ENCODE data around the gene PDE4D. TPM values are rescaled to one million over a fixed set of nuclear protein-coding genes. Genes with fewer than 3 reads are reported as not detected.

Gene PDE4D
- total RNA-seq, 1 experiment from 2014 or later: 3.3 TPM

DNA sequence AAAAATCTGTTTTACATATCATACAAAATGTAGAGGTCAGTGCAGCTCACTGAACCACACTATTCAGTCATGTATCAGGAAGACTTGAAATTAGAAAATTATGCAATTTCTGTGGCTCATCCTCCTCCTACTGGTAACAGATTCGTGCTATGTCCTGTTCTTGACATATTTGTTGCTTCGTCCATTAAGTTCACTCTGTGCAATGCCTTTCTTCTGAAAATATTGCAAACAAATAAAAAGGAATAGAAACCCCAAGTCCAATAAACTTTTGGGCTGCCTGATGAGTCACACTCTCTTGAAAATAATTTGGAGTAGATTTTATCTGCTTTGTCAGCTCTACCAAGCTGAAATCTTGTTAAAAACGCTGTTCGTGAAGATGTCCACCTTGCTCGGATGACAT is 919.4 kb downstream of the PDE4D start (continued):
- TF ChIP-seq, protein P1, sequence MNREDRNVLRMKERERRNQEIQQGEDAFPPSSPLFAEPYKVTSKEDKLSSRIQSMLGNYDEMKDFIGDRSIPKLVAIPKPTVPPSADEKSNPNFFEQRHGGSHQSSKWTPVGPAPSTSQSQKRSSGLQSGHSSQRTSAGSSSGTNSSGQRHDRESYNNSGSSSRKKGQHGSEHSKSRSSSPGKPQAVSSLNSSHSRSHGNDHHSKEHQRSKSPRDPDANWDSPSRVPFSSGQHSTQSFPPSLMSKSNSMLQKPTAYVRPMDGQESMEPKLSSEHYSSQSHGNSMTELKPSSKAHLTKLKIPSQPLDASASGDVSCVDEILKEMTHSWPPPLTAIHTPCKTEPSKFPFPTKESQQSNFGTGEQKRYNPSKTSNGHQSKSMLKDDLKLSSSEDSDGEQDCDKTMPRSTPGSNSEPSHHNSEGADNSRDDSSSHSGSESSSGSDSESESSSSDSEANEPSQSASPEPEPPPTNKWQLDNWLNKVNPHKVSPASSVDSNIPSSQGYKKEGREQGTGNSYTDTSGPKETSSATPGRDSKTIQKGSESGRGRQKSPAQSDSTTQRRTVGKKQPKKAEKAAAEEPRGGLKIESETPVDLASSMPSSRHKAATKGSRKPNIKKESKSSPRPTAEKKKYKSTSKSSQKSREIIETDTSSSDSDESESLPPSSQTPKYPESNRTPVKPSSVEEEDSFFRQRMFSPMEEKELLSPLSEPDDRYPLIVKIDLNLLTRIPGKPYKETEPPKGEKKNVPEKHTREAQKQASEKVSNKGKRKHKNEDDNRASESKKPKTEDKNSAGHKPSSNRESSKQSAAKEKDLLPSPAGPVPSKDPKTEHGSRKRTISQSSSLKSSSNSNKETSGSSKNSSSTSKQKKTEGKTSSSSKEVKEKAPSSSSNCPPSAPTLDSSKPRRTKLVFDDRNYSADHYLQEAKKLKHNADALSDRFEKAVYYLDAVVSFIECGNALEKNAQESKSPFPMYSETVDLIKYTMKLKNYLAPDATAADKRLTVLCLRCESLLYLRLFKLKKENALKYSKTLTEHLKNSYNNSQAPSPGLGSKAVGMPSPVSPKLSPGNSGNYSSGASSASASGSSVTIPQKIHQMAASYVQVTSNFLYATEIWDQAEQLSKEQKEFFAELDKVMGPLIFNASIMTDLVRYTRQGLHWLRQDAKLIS (CRISPR knock-in tag; IDR thresholded peaks at IDR 0.05; ENCODE audit: borderline replicate concordance): no peak
- TF ChIP-seq GRHL2 (CRISPR knock-in tag; IDR thresholded peaks at IDR 0.05; ENCODE audit: insufficient replicate concordance, severe bottlenecking) (no peak), SMAD3 (CRISPR knock-in tag; IDR thresholded peaks at IDR 0.05; ENCODE audit: borderline replicate concordance) (no peak)

- Mint-ChIP-seq H3K36me3 (no peaks in the 10 kb centered on the region), H3K4me1 (peaks cover 22% of the 10 kb centered on the region), H3K27ac (no peak overlapping the region), H3K27me3 (ENCODE audit: low read depth) (no peaks in the 10 kb centered on the region), H3K4me3 (no peak overlapping the region), H3K9me3 (no peaks in the 10 kb centered on the region)
- ATAC-seq (no peak), DNase-seq (ENCODE audit: low spot score) (no peak)
- ChIA-PET POLR2A (no interaction called here), CTCF (no interaction called here)
- no peak for TF ChIP-seq ATF6 (CRISPR knock-in tag; IDR thresholded peaks at IDR 0.05)
- TF ChIP-seq CREM (CRISPR knock-in tag; IDR thresholded peaks at IDR 0.05): no peak
- TF ChIP-seq, protein P2, sequence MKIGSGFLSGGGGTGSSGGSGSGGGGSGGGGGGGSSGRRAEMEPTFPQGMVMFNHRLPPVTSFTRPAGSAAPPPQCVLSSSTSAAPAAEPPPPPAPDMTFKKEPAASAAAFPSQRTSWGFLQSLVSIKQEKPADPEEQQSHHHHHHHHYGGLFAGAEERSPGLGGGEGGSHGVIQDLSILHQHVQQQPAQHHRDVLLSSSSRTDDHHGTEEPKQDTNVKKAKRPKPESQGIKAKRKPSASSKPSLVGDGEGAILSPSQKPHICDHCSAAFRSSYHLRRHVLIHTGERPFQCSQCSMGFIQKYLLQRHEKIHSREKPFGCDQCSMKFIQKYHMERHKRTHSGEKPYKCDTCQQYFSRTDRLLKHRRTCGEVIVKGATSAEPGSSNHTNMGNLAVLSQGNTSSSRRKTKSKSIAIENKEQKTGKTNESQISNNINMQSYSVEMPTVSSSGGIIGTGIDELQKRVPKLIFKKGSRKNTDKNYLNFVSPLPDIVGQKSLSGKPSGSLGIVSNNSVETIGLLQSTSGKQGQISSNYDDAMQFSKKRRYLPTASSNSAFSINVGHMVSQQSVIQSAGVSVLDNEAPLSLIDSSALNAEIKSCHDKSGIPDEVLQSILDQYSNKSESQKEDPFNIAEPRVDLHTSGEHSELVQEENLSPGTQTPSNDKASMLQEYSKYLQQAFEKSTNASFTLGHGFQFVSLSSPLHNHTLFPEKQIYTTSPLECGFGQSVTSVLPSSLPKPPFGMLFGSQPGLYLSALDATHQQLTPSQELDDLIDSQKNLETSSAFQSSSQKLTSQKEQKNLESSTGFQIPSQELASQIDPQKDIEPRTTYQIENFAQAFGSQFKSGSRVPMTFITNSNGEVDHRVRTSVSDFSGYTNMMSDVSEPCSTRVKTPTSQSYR (CRISPR knock-in tag; IDR thresholded peaks at IDR 0.05): no peak
- TF ChIP-seq CREB1 (CRISPR knock-in tag; IDR thresholded peaks at IDR 0.05): no peak
- TF ChIP-seq GRHL2 (CRISPR knock-in tag; IDR thresholded peaks at IDR 0.05; ENCODE audit: insufficient replicate concordance, severe bottlenecking): no peak
- TF ChIP-seq, protein P3, sequence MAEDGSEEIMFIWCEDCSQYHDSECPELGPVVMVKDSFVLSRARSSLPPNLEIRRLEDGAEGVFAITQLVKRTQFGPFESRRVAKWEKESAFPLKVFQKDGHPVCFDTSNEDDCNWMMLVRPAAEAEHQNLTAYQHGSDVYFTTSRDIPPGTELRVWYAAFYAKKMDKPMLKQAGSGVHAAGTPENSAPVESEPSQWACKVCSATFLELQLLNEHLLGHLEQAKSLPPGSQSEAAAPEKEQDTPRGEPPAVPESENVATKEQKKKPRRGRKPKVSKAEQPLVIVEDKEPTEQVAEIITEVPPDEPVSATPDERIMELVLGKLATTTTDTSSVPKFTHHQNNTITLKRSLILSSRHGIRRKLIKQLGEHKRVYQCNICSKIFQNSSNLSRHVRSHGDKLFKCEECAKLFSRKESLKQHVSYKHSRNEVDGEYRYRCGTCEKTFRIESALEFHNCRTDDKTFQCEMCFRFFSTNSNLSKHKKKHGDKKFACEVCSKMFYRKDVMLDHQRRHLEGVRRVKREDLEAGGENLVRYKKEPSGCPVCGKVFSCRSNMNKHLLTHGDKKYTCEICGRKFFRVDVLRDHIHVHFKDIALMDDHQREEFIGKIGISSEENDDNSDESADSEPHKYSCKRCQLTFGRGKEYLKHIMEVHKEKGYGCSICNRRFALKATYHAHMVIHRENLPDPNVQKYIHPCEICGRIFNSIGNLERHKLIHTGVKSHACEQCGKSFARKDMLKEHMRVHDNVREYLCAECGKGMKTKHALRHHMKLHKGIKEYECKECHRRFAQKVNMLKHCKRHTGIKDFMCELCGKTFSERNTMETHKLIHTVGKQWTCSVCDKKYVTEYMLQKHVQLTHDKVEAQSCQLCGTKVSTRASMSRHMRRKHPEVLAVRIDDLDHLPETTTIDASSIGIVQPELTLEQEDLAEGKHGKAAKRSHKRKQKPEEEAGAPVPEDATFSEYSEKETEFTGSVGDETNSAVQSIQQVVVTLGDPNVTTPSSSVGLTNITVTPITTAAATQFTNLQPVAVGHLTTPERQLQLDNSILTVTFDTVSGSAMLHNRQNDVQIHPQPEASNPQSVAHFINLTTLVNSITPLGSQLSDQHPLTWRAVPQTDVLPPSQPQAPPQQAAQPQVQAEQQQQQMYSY (CRISPR knock-in tag; IDR thresholded peaks at IDR 0.05): no peak
- no peak for TF ChIP-seq CTCF (IDR thresholded peaks at IDR 0.05)
- no peak for TF ChIP-seq NR2C2 (CRISPR knock-in tag; IDR thresholded peaks at IDR 0.05)
- no peak for TF ChIP-seq ZNF138 (CRISPR knock-in tag; conservative IDR thresholded peaks at IDR 0.05)
- TF ChIP-seq NFATC4 (CRISPR knock-in tag; IDR thresholded peaks at IDR 0.05): no peak
- no peak for TF ChIP-seq HMGA2 (CRISPR knock-in tag; IDR thresholded peaks at IDR 0.05)
- TF ChIP-seq ATF1 (CRISPR knock-in tag; IDR thresholded peaks at IDR 0.05): no peak
- TF ChIP-seq, protein P4, sequence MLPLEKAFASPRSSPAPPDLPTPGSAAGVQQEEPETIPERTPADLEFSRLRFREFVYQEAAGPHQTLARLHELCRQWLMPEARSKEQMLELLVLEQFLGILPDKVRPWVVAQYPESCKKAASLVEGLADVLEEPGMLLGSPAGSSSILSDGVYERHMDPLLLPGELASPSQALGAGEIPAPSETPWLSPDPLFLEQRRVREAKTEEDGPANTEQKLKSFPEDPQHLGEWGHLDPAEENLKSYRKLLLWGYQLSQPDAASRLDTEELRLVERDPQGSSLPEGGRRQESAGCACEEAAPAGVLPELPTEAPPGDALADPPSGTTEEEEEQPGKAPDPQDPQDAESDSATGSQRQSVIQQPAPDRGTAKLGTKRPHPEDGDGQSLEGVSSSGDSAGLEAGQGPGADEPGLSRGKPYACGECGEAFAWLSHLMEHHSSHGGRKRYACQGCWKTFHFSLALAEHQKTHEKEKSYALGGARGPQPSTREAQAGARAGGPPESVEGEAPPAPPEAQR (CRISPR knock-in tag; IDR thresholded peaks at IDR 0.05): no peak
- no peak for TF ChIP-seq ZNF416 (CRISPR knock-in tag; IDR thresholded peaks at IDR 0.05)
- no peak for TF ChIP-seq TP53 (CRISPR knock-in tag; IDR thresholded peaks at IDR 0.05)
- TF ChIP-seq ZNF425 (CRISPR knock-in tag; conservative IDR thresholded peaks at IDR 0.05): no peak
These were observed 921.2 kb downstream of the PDE4D start for GRCh38 chr5:58972301-58972700.
